WERI-Rb-1 (cell line): ENCODE measurements around the gene RBM33.

Source experiments
- DNase-seq: peaks from one replicate; pipeline ENCODE4 v3.0.0-alpha.2; 2020
- H3K27ac ChIP-seq: fragments of 250-450 bp; sonication (Bioruptor Pico); 2 replicates; pipeline ENCODE4 v1.5.1; 2020; ENCODE audit warnings: mild to moderate bottlenecking, moderate library complexity
- H3K27me3 ChIP-seq: fragments of 250-450 bp; sonication (Bioruptor Pico); 2 replicates; pipeline ENCODE4 v1.5.1; 2021; ENCODE audit warnings: mild to moderate bottlenecking, low read depth, moderate library complexity; ENCODE audit not compliant: insufficient read depth, severe bottlenecking
- H3K36me3 ChIP-seq: fragments of 250-450 bp; sonication (Bioruptor Pico); 2 replicates; pipeline ENCODE4 v1.5.1; 2020; ENCODE audit warnings: mild to moderate bottlenecking, moderate library complexity
- H3K4me3 ChIP-seq: 2 replicates; pipeline ENCODE4 v1.5.1; 2011; ENCODE audit warnings: low read depth, mild to moderate bottlenecking, control low read depth, low read length
- H3K9me3 ChIP-seq: fragments of 250-450 bp; sonication (Bioruptor Pico); 2 replicates; pipeline ENCODE4 v1.5.1; 2021; ENCODE audit warnings: mild to moderate bottlenecking, moderate library complexity; ENCODE audit not compliant: severe bottlenecking
- CTCF ChIP-seq: IDR thresholded peaks from 2 replicates; pipeline ENCODE4 v1.5.1; 2011; ENCODE audit warnings: low read depth, mild to moderate bottlenecking, control low read depth, inconsistent platforms, low read length

The RBM33 gene

GRCh38 chr7:155750255-155751125 is 106.0 kb downstream of the RBM33 start:
- H3K4me3 ChIP-seq = no peak overlapping the region
- DNase-seq = no peak
- no peak for TF ChIP-seq CTCF
- H3K27me3 ChIP-seq = no peaks in the 10 kb centered on the region
- no peak overlapping the region for H3K27ac ChIP-seq
- peaks cover 35% of the 10 kb centered on the region for H3K36me3 ChIP-seq
- H3K9me3 ChIP-seq = no peaks in the 10 kb centered on the region

DNA sequence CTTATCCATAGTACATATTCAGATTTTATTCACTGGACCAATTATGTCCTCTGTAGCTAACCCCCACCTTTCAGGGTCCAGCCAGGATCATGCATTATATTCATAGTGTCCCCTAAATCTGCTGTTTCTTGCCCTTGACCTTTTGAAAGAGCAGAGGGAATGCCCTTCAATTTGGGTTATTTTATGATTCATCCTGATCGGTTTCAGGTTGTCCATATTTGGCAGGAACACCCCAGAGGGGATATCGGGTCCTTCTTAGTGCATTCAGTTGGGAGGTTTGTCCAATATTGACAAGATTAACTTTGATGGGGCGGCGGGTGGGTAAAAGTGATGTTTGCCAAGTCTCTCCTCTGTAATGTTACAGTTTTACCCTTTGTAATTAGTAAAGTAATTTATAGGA is 106.9 kb downstream of the RBM33 start:
- no peak for DNase-seq
- Histone ChIP-seq H3K4me3 (no peak overlapping the region), H3K27ac (no peak overlapping the region), H3K9me3 (no peaks in the 10 kb centered on the region), H3K36me3 (peaks cover 26% of the 10 kb centered on the region), H3K27me3 (no peaks in the 10 kb centered on the region)
- no peak for TF ChIP-seq CTCF

- no peaks in the 10 kb centered on the region for H3K27me3 ChIP-seq
- no peaks in the 10 kb centered on the region for H3K9me3 ChIP-seq
- no peak overlapping the region for H3K27ac ChIP-seq
- peaks cover 18% of the 10 kb centered on the region for H3K36me3 ChIP-seq
- no peak for TF ChIP-seq CTCF
- no peak overlapping the region for H3K4me3 ChIP-seq
- no peak for DNase-seq
Measured at GRCh38 chr7:155752756-155753445, 108.4 kb downstream of the RBM33 start.

DNA sequence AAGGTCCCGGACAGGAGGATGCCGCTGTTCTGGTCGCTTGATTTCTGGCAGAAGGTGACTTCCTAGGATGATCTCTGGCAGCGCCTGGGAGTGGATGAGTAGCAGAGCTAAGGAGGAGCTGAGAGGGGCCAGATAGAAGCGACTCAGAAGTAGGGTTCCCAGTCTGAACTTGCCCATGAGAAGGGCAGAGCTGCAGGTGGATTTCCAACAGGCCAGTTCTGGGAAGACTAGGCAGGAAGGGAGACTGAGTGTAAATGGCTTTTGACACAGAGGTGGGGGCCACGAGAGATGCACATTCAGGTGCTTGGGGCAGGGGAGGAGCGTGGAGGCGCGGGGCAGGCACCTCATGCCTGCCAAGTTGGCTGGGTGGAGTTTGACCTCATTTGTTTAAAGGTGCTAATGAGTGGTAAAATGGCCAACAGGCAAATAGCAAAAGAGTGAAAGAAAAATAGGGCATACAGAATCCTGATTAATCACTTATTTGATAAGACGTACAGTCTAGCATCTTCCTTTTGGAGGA is 109.0 kb downstream of the RBM33 start:
- no peak overlapping the region for H3K4me3 ChIP-seq
- TF ChIP-seq CTCF = no peak
- peaks cover 20% of the 10 kb centered on the region for H3K36me3 ChIP-seq
- H3K9me3 ChIP-seq = no peaks in the 10 kb centered on the region
- DNase-seq = no peak
- H3K27ac ChIP-seq = no peak overlapping the region
- H3K27me3 ChIP-seq = no peaks in the 10 kb centered on the region

GRCh38 chr7:155754165-155754564 is 109.7 kb downstream of the RBM33 start:
- Histone ChIP-seq H3K27ac (no peak overlapping the region), H3K27me3 (no peaks in the 10 kb centered on the region), H3K9me3 (no peaks in the 10 kb centered on the region), H3K4me3 (no peak overlapping the region), H3K36me3 (peaks cover 18% of the 10 kb centered on the region)
- DNase-seq = no peak
- TF ChIP-seq CTCF = no peak
